ENCODE results near the gene CEP131. TPM values are rescaled to one million over a fixed set of nuclear protein-coding genes. Genes with fewer than 3 reads are reported as not detected.

The CEP131 gene
- total RNA-seq, 4 donors from 2014 or later, result 6.0 to 8.8 (median 7.5) TPM

- ATAC-seq (no peak), DNase-seq (no peak)
- H3K4me3 ChIP-seq, result no peak overlapping the region
- intact Hi-C loops (cut with DNase I; ENCODE audit: low total_unique reads) (loop anchor here (5.0 kb wide), 1 partner anchor 351 kb away; no protein-coding TSS in a partner anchor), in situ Hi-C loops (cut with MboI; ENCODE audit: low sequenced_read_pairs in 4 of 4) (loop anchor here in 2 of 4 donors (10.0 to 25.0 kb wide), 3 partner anchors 234 to 361 kb away; no protein-coding TSS in a partner anchor)
- H3K36me3 ChIP-seq, result peaks cover 0 to 10% of the 10 kb centered on the region in 2 donors
- peaks cover 17 to 19% of the 10 kb centered on the region in 2 donors for H3K4me1 ChIP-seq
- H3K27ac ChIP-seq, result no peak overlapping the region
- H3K27me3 ChIP-seq, result no peaks in the 10 kb centered on the region
- TF ChIP-seq, protein P1, sequence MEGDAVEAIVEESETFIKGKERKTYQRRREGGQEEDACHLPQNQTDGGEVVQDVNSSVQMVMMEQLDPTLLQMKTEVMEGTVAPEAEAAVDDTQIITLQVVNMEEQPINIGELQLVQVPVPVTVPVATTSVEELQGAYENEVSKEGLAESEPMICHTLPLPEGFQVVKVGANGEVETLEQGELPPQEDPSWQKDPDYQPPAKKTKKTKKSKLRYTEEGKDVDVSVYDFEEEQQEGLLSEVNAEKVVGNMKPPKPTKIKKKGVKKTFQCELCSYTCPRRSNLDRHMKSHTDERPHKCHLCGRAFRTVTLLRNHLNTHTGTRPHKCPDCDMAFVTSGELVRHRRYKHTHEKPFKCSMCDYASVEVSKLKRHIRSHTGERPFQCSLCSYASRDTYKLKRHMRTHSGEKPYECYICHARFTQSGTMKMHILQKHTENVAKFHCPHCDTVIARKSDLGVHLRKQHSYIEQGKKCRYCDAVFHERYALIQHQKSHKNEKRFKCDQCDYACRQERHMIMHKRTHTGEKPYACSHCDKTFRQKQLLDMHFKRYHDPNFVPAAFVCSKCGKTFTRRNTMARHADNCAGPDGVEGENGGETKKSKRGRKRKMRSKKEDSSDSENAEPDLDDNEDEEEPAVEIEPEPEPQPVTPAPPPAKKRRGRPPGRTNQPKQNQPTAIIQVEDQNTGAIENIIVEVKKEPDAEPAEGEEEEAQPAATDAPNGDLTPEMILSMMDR (IDR thresholded peaks at IDR 0.05 in 4 of 5, conservative IDR thresholded peaks at IDR 0.05 in 1 of 5), result no peak
- TF ChIP-seq POLR2A (IDR thresholded peaks at IDR 0.05), result no peak
- H3K9me3 ChIP-seq, result no peaks in the 10 kb centered on the region
These were observed 28.4 kb upstream of the CEP131 start for GRCh38 chr17:81251094-81251708.

- H3K4me1 ChIP-seq, result peaks cover 10 to 14% of the 10 kb centered on the region in 2 donors
- in situ Hi-C loops (cut with MboI; ENCODE audit: low sequenced_read_pairs in 4 of 4) (loop anchor here in 2 of 4 donors (10.0 to 25.0 kb wide), 3 partner anchors 234 to 362 kb away; no protein-coding TSS in a partner anchor), intact Hi-C loops (cut with DNase I; ENCODE audit: low total_unique reads) (loop anchor here (5.0 kb wide), 1 partner anchor 352 kb away; no protein-coding TSS in a partner anchor)
- ATAC-seq, result no peak
- H3K9me3 ChIP-seq, result no peaks in the 10 kb centered on the region
- H3K27ac ChIP-seq, result no peak overlapping the region
- H3K4me3 ChIP-seq, result no peak overlapping the region
- no peaks in the 10 kb centered on the region for H3K27me3 ChIP-seq
- H3K36me3 ChIP-seq, result peaks cover 0 to 10% of the 10 kb centered on the region in 2 donors
- no peak for TF ChIP-seq POLR2A (IDR thresholded peaks at IDR 0.05)
- TF ChIP-seq, protein P1 (IDR thresholded peaks at IDR 0.05 in 4 of 5, conservative IDR thresholded peaks at IDR 0.05 in 1 of 5), result no peak
- DNase-seq, result no peak
These were observed 27.7 kb upstream of the CEP131 start for GRCh38 chr17:81250286-81251093.

DNA sequence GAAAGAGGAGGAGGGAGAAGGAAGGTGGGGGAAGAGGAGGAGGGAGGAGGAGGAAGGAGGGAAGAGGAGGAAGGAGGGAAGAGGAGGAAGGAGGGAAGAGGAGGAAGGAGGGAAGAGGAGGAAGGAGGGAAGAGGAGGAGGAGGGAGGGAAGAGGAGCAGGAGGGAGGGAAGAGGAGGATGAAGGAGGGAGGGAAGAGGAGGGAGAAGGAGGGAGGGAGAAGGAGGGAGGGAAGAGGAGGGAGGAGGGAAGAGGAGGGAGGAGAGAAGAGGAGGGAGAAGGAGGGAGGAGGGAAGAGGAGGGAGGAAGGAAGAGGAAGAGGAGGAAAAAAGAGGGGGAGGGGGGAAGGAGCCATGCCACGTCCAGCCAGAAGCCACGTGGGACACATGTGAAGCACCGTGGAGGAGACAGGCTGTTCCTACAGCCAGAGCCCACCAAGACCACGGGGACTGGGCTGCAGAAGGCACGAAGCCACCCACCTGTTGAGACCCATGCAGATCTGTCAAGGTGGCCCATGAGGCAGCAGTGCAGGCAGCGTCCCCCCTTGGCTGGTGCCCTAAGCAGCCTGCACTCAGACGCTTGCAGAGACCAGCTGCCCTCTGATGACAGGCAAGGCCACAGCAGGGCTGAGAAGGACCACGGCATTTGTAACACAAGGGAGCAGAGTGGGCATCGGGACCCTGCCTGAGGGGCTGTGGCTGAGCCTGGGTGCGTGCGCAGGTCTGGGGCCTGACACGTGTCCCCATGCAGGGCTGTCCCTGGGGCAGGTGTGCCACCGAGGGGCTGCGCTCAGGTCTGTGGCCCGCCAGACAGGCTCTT is 26.7 kb upstream of the CEP131 start:
- ATAC-seq, result peak in 1 of 2 donors; percentile 47
- Histone ChIP-seq H3K27me3 (no peaks in the 10 kb centered on the region), H3K4me1 (peaks cover under 1 to 4% of the 10 kb centered on the region in 2 donors), H3K27ac (no peak overlapping the region), H3K9me3 (no peaks in the 10 kb centered on the region), H3K4me3 (no peak overlapping the region), H3K36me3 (peaks cover 0 to 10% of the 10 kb centered on the region in 2 donors)
- in situ Hi-C loops (cut with MboI; ENCODE audit: low sequenced_read_pairs in 4 of 4), result loop anchor here in 3 of 4 donors (10.0 to 25.0 kb wide), 4 partner anchors 112 to 363 kb away; no protein-coding TSS in a partner anchor
- no peak for TF ChIP-seq POLR2A (IDR thresholded peaks at IDR 0.05)
- TF ChIP-seq, protein P1 (IDR thresholded peaks at IDR 0.05 in 4 of 5, conservative IDR thresholded peaks at IDR 0.05 in 1 of 5), result no peak
- no peak for DNase-seq
- intact Hi-C loops (cut with DNase I; ENCODE audit: low total_unique reads), result loop anchor here (5.0 kb wide), 1 partner anchor 353 kb away; no protein-coding TSS in a partner anchor

- intact Hi-C loops (cut with DNase I; ENCODE audit: low total_unique reads), result no loop called here
- TF ChIP-seq, protein P1 (IDR thresholded peaks at IDR 0.05 in 4 of 5, conservative IDR thresholded peaks at IDR 0.05 in 1 of 5), result no peak
- TF ChIP-seq POLR2A (IDR thresholded peaks at IDR 0.05), result no peak
- ATAC-seq (no peak), DNase-seq (no peak)
- in situ Hi-C loops (cut with MboI; ENCODE audit: low sequenced_read_pairs in 4 of 4), result loop anchor here in 1 of 4 donors (25.0 kb wide), 1 partner anchor 111 kb away; no protein-coding TSS in a partner anchor
- Histone ChIP-seq H3K4me1 (peaks cover 0 to 4% of the 10 kb centered on the region in 2 donors), H3K27me3 (no peaks in the 10 kb centered on the region), H3K4me3 (no peak overlapping the region), H3K36me3 (peaks cover 0 to 10% of the 10 kb centered on the region in 2 donors), H3K27ac (no peak overlapping the region), H3K9me3 (no peaks in the 10 kb centered on the region)
These were observed 25.9 kb upstream of the CEP131 start for GRCh38 chr17:81248649-81249048.
